Measurements from ENCODE around the gene CCDC3.

DNA sequence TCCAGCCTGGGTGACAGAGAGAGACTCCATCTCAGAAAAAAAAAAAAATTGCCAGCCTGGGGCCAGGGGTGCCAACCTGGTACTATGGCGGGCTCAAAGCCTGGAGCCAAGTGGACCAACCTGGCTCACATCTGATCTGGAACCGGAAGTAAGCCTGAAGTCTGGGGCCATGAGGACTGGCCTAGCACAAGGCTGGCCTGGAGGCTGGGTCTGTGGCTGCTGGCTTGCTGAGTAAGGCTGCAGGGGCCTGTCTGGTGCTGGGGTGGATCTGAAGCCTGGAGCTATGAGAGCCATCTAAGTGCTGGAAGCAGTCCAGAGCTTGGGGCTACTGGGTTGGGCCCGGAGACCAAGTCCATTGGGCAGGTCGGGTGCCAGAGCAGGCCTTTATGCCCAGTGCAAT, 84.9 kb downstream of the CCDC3 start:
- TF ChIP-seq EHMT2 (IDR thresholded peaks at IDR 0.05; ENCODE audit: low read depth): no peak
- TF ChIP-seq RCOR1 (IDR thresholded peaks at IDR 0.05; ENCODE audit: low read depth, low read length): no peak
- TF ChIP-seq HOXA7 (CRISPR knock-in tag; IDR thresholded peaks at IDR 0.05): no peak
- TF ChIP-seq, protein P1, sequence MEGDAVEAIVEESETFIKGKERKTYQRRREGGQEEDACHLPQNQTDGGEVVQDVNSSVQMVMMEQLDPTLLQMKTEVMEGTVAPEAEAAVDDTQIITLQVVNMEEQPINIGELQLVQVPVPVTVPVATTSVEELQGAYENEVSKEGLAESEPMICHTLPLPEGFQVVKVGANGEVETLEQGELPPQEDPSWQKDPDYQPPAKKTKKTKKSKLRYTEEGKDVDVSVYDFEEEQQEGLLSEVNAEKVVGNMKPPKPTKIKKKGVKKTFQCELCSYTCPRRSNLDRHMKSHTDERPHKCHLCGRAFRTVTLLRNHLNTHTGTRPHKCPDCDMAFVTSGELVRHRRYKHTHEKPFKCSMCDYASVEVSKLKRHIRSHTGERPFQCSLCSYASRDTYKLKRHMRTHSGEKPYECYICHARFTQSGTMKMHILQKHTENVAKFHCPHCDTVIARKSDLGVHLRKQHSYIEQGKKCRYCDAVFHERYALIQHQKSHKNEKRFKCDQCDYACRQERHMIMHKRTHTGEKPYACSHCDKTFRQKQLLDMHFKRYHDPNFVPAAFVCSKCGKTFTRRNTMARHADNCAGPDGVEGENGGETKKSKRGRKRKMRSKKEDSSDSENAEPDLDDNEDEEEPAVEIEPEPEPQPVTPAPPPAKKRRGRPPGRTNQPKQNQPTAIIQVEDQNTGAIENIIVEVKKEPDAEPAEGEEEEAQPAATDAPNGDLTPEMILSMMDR (IDR thresholded peaks at IDR 0.05): no peak
- no peak for TF ChIP-seq EP300 (IDR thresholded peaks at IDR 0.05)
- TF ChIP-seq NR3C1 (IDR thresholded peaks at IDR 0.05): no peak
- TF ChIP-seq POLR2A (IDR thresholded peaks at IDR 0.05; ENCODE audit: low read length): no peak
- no peak for TF ChIP-seq POLR2AphosphoS2 (conservative IDR thresholded peaks at IDR 0.05; ENCODE audit: low read length)
- no peak for TF ChIP-seq JUN (IDR thresholded peaks at IDR 0.05)
- no peak for TF ChIP-seq ZSCAN20 (CRISPR knock-in tag; IDR thresholded peaks at IDR 0.05)
- TF ChIP-seq RFX5 (IDR thresholded peaks at IDR 0.05): no peak
- no peak for TF ChIP-seq MAFK (IDR thresholded peaks at IDR 0.05; ENCODE audit: partially characterized antibody)
- no peak for TF ChIP-seq BHLHE40 (IDR thresholded peaks at IDR 0.05; ENCODE audit: low read depth, low read length)
- TF ChIP-seq, protein P2, sequence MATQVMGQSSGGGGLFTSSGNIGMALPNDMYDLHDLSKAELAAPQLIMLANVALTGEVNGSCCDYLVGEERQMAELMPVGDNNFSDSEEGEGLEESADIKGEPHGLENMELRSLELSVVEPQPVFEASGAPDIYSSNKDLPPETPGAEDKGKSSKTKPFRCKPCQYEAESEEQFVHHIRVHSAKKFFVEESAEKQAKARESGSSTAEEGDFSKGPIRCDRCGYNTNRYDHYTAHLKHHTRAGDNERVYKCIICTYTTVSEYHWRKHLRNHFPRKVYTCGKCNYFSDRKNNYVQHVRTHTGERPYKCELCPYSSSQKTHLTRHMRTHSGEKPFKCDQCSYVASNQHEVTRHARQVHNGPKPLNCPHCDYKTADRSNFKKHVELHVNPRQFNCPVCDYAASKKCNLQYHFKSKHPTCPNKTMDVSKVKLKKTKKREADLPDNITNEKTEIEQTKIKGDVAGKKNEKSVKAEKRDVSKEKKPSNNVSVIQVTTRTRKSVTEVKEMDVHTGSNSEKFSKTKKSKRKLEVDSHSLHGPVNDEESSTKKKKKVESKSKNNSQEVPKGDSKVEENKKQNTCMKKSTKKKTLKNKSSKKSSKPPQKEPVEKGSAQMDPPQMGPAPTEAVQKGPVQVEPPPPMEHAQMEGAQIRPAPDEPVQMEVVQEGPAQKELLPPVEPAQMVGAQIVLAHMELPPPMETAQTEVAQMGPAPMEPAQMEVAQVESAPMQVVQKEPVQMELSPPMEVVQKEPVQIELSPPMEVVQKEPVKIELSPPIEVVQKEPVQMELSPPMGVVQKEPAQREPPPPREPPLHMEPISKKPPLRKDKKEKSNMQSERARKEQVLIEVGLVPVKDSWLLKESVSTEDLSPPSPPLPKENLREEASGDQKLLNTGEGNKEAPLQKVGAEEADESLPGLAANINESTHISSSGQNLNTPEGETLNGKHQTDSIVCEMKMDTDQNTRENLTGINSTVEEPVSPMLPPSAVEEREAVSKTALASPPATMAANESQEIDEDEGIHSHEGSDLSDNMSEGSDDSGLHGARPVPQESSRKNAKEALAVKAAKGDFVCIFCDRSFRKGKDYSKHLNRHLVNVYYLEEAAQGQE (IDR thresholded peaks at IDR 0.05): no peak
